ENCODE measurements around the gene SEMA3D. TPM values are rescaled to one million over a fixed set of nuclear protein-coding genes. Genes with fewer than 3 reads are reported as not detected.

SEMA3D gene
- polyA plus RNA-seq, 6 donors from 2014 or later = 0.29 to 1.9 (median 0.99) TPM; not detected in 1

GRCh38 chr7:85135977-85136376 lies 50.9 kb downstream of the SEMA3D start:
- Mint-ChIP-seq H3K27ac (no peak overlapping the region), H3K4me3 (no peak overlapping the region), H3K36me3 (no peaks in the 10 kb centered on the region), H3K27me3 (no peaks in the 10 kb centered on the region), H3K9me3 (no peaks in the 10 kb centered on the region), H3K4me1 (no peaks in the 10 kb centered on the region)
- DNase-seq = no peak
- no peak for ATAC-seq (ENCODE audit: low read depth in 2 of 2)

GRCh38 chr7:85133560-85133959 lies 53.3 kb downstream of the SEMA3D start:
- no peaks in the 10 kb centered on the region for H3K9me3 Mint-ChIP-seq
- H3K4me1 Mint-ChIP-seq = no peaks in the 10 kb centered on the region
- ATAC-seq (ENCODE audit: low read depth in 2 of 2) (no peak), DNase-seq (no peak)
- no peaks in the 10 kb centered on the region for H3K27me3 Mint-ChIP-seq
- no peak overlapping the region for H3K27ac Mint-ChIP-seq
- no peaks in the 10 kb centered on the region for H3K36me3 Mint-ChIP-seq
- H3K4me3 Mint-ChIP-seq = no peak overlapping the region

GRCh38 chr7:85133006-85133405 lies 53.9 kb downstream of the SEMA3D start:
- no peak overlapping the region for H3K27ac Mint-ChIP-seq
- H3K27me3 Mint-ChIP-seq = no peaks in the 10 kb centered on the region
- no peaks in the 10 kb centered on the region for H3K4me1 Mint-ChIP-seq
- ATAC-seq (ENCODE audit: low read depth in 2 of 2) = no peak
- no peak for DNase-seq
- no peaks in the 10 kb centered on the region for H3K9me3 Mint-ChIP-seq
- H3K4me3 Mint-ChIP-seq = no peak overlapping the region
- no peaks in the 10 kb centered on the region for H3K36me3 Mint-ChIP-seq

GRCh38 chr7:85130702-85131101 lies 56.2 kb downstream of the SEMA3D start:
- Mint-ChIP-seq H3K27ac (no peak overlapping the region), H3K4me1 (no peaks in the 10 kb centered on the region), H3K36me3 (no peaks in the 10 kb centered on the region), H3K4me3 (no peak overlapping the region), H3K27me3 (no peaks in the 10 kb centered on the region), H3K9me3 (no peaks in the 10 kb centered on the region)
- DNase-seq (no peak), ATAC-seq (ENCODE audit: low read depth in 2 of 2) (no peak)

GRCh38 chr7:85126383-85126782 lies 60.5 kb downstream of the SEMA3D start:
- H3K27ac Mint-ChIP-seq = peak overlapping the region in 1 of 6 donors; percentile 54
- no peaks in the 10 kb centered on the region for H3K4me1 Mint-ChIP-seq
- H3K4me3 Mint-ChIP-seq = no peak overlapping the region
- no peaks in the 10 kb centered on the region for H3K27me3 Mint-ChIP-seq
- no peaks in the 10 kb centered on the region for H3K36me3 Mint-ChIP-seq
- H3K9me3 Mint-ChIP-seq = no peaks in the 10 kb centered on the region
- DNase-seq (no peak), ATAC-seq (ENCODE audit: low read depth in 2 of 2) (no peak)

- no peaks in the 10 kb centered on the region for H3K4me1 Mint-ChIP-seq
- no peak overlapping the region for H3K27ac Mint-ChIP-seq
- no peaks in the 10 kb centered on the region for H3K27me3 Mint-ChIP-seq
- DNase-seq (no peak), ATAC-seq (ENCODE audit: low read depth in 2 of 2) (no peak)
- no peaks in the 10 kb centered on the region for H3K9me3 Mint-ChIP-seq
- peaks cover 0 to 5% of the 10 kb centered on the region in 2 donors for H3K36me3 Mint-ChIP-seq
- no peak overlapping the region for H3K4me3 Mint-ChIP-seq
These were observed 61.2 kb downstream of the SEMA3D start for GRCh38 chr7:85125651-85126131.

DNA sequence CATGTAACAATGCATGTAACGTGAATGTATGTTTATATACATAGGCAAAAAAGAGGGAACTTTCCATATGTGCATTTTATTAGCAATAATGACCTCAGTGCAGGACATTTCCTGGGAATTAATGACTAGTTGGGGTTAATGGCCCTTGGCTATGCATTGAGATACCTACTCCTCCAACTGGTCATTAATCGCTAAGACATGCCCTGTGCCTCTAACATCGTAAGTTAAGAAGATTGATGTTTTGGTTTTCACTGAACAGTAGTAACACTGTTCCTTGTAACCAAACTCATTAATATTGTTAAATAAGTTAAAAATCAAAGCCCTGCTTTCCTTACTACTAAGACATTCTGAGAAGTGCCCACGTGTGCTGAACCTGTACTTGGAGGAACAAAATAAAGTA lies 61.7 kb downstream of the SEMA3D start:
- no peaks in the 10 kb centered on the region for H3K4me1 Mint-ChIP-seq
- no peaks in the 10 kb centered on the region for H3K9me3 Mint-ChIP-seq
- ATAC-seq (ENCODE audit: low read depth in 2 of 2) (no peak), DNase-seq (no peak)
- H3K4me3 Mint-ChIP-seq = no peak overlapping the region
- no peak overlapping the region for H3K27ac Mint-ChIP-seq
- peaks cover 0 to 5% of the 10 kb centered on the region in 2 donors for H3K36me3 Mint-ChIP-seq
- no peaks in the 10 kb centered on the region for H3K27me3 Mint-ChIP-seq

- H3K9me3 Mint-ChIP-seq = peaks cover 0 to 4% (median 0%) of the 10 kb centered on the region in 7 donors
- H3K4me3 Mint-ChIP-seq = no peak overlapping the region
- no peaks in the 10 kb centered on the region for H3K4me1 Mint-ChIP-seq
- peaks cover 0 to 12% of the 10 kb centered on the region in 2 donors for H3K36me3 Mint-ChIP-seq
- DNase-seq (no peak), ATAC-seq (ENCODE audit: low read depth in 2 of 2) (no peak)
- no peak overlapping the region for H3K27ac Mint-ChIP-seq
- no peaks in the 10 kb centered on the region for H3K27me3 Mint-ChIP-seq
These were observed 66.9 kb downstream of the SEMA3D start for GRCh38 chr7:85119934-85120333.

DNA sequence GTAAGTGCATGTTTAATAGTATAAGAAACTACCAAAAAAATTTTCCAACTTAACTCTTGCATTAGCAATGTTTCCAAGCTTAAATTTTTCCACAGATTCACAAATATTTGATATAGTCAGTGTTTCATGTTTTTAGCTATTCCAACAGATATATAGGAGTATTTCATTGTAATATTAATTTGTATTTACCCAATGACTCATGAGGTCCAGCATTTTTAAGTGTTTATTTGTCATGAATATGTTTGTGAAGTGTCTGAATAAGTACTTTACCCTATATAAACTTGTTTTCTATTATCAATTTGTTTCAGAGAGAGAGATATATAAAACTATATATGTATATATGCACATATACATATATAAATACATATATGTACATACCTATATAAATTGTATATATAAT lies 71.0 kb downstream of the SEMA3D start:
- peaks cover 0 to 3% (median 0%) of the 10 kb centered on the region in 3 donors for H3K27me3 Mint-ChIP-seq
- no peak for ATAC-seq (ENCODE audit: low read depth in 2 of 2)

GRCh38 chr7:85115006-85115405 lies 71.8 kb downstream of the SEMA3D start:
- Mint-ChIP-seq H3K27ac (no peak overlapping the region), H3K9me3 (peaks cover 0 to 4% (median 0%) of the 10 kb centered on the region in 7 donors), H3K4me1 (no peaks in the 10 kb centered on the region), H3K4me3 (no peak overlapping the region), H3K27me3 (peaks cover 0 to 3% (median 0%) of the 10 kb centered on the region in 3 donors), H3K36me3 (peaks cover 0 to 7% of the 10 kb centered on the region in 2 donors)
- no peak for DNase-seq
- ATAC-seq (ENCODE audit: low read depth in 2 of 2) = no peak

More for the DNA sequence above, 71.0 kb downstream of the SEMA3D start:
- DNase-seq = no peak
- Mint-ChIP-seq H3K4me3 (no peak overlapping the region), H3K4me1 (no peaks in the 10 kb centered on the region), H3K9me3 (peaks cover 0 to 4% (median 0%) of the 10 kb centered on the region in 7 donors), H3K36me3 (peaks cover 0 to 8% of the 10 kb centered on the region in 2 donors), H3K27ac (peak overlapping the region in 1 of 6 donors; percentile 40)

DNA sequence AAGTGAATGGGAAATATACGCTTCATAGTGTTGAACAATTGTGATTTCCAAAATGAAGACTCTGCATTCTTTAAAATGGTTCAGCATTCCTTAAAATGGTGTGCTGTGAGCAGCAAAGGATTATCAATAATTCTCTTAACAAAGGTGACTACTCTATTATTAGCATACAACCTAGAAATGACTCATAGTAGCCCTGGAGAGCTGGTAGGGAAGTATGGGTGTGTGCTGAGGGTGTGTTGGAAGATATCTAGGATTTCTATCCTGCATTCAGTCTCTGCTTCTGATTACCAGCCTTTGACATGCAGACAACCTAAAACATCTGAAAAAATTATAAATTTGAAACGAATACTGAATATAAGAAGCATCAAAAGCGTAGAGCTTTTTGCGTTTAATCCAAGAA lies 72.5 kb downstream of the SEMA3D start:
- Mint-ChIP-seq H3K4me3 (no peak overlapping the region), H3K36me3 (peaks cover 0 to 7% of the 10 kb centered on the region in 2 donors), H3K27me3 (peaks cover 0 to 3% (median 0%) of the 10 kb centered on the region in 3 donors), H3K4me1 (no peaks in the 10 kb centered on the region), H3K9me3 (peaks cover 0 to 2% (median 0%) of the 10 kb centered on the region in 7 donors), H3K27ac (no peak overlapping the region)
- DNase-seq = no peak
- no peak for ATAC-seq (ENCODE audit: low read depth in 2 of 2)

GRCh38 chr7:85111761-85112160 lies 75.1 kb downstream of the SEMA3D start:
- Mint-ChIP-seq H3K9me3 (no peaks in the 10 kb centered on the region), H3K36me3 (peaks cover 0 to 3% of the 10 kb centered on the region in 2 donors), H3K4me3 (no peak overlapping the region), H3K27ac (peak overlapping the region in 1 of 6 donors; percentile 70), H3K27me3 (peaks cover 0 to 3% (median 0%) of the 10 kb centered on the region in 3 donors), H3K4me1 (no peaks in the 10 kb centered on the region)
- no peak for ATAC-seq (ENCODE audit: low read depth in 2 of 2)
- no peak for DNase-seq

DNA sequence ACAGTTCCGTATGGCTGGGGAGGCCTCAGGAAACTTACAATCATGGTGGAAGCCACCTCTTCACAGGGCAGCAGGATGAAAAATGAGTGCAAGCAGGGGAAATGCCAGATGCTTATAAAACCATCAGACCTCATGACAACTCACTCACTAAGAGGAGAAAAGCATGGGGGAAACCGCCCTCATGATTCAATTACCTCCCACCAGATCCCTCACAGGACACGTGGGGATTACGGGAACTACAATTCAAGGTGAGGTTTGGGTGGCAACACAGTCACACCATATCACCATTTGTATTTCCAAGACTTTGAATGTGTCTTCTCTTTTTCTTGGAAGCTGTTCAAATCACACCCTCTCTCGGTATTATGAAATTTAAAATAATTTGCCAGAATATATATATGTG lies 80.1 kb downstream of the SEMA3D start:
- peaks cover 0 to 3% of the 10 kb centered on the region in 2 donors for H3K36me3 Mint-ChIP-seq
- no peaks in the 10 kb centered on the region for H3K9me3 Mint-ChIP-seq
- H3K4me3 Mint-ChIP-seq = no peak overlapping the region
- ATAC-seq (ENCODE audit: low read depth in 2 of 2) (no peak), DNase-seq (no peak)
- peaks cover 0 to 5% (median 0%) of the 10 kb centered on the region in 3 donors for H3K27me3 Mint-ChIP-seq
- H3K4me1 Mint-ChIP-seq = no peaks in the 10 kb centered on the region
- H3K27ac Mint-ChIP-seq = no peak overlapping the region

DNA sequence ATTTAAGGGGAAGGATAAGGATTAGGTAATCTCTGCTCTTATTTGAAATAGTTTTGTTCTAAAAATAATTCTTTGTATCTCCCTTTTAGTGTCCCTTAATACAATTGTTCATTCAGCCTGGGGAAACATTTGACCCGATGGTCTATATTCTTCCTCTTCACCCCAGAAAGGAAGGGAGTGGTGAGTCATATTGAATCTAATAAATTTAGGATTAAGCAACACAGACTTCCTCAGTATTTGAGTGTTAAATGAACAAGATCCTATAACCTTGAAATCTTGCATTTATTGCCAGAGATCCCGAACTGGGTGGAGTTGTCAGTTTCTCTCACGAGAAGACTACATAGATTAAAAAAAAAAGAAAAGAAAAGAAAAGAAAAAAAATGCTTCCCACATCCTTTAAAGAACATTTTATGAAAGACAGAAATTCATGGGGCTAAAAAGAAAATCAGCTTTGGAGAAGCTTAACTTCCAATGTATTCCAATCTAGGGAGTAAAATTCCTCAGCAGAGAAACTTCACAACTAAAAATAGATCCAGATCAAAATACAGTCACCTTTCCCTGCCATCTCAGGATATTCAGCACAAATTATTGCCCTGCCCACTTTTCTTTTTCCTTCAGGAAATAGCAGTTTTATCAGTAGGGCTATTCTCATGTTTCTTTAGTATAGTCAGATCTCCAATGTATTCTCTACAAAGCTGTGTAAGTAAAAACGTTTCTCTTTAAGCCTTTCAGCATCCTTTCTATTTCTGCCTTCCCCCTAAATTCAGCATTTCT lies 82.2 kb downstream of the SEMA3D start:
- Mint-ChIP-seq H3K4me3 (no peak overlapping the region), H3K27me3 (peaks cover 0 to 4% (median 0%) of the 10 kb centered on the region in 3 donors), H3K9me3 (no peaks in the 10 kb centered on the region), H3K27ac (no peak overlapping the region), H3K4me1 (no peaks in the 10 kb centered on the region), H3K36me3 (peaks cover 0 to 3% of the 10 kb centered on the region in 2 donors)
- DNase-seq = no peak
- no peak for ATAC-seq (ENCODE audit: low read depth in 2 of 2)

All from naive B cell (primary cell).